Subcutaneous abdominal adipose tissue (tissue), 5 donors: ENCODE data around the gene SIAH3.
A peak's percentile ranks its signal among the peaks of the same experiment; 100 is the strongest.

ENCODE experiments used
- H3K27ac ChIP-seq: one replicate; pipeline ENCODE4 v1.7.0; 2013; ENCODE audit warnings: low read depth, mild to moderate bottlenecking, inconsistent platforms, low read length, moderate library complexity
- H3K27me3 ChIP-seq, 5 donors: one replicate each; pipeline ENCODE4 v1.7.0; 2013; ENCODE audit warnings: low read length in 5 of 5, inconsistent platforms in 1 of 5; ENCODE audit not compliant: control insufficient read depth in 5 of 5, insufficient read depth in 4 of 5
- H3K36me3 ChIP-seq, 5 donors: one replicate each; pipeline ENCODE4 v1.7.0; 2013; ENCODE audit warnings: low read length in 5 of 5; ENCODE audit not compliant: control insufficient read depth in 5 of 5, insufficient read depth in 5 of 5
- H3K4me1 ChIP-seq, 5 donors: one replicate each; pipeline ENCODE4 v1.7.0; 2013; ENCODE audit warnings: low read length in 5 of 5, mild to moderate bottlenecking in 3 of 5, moderate library complexity in 1 of 5; ENCODE audit not compliant: control insufficient read depth in 5 of 5, insufficient read depth in 5 of 5
- H3K4me3 ChIP-seq, 5 donors: one replicate each; pipeline ENCODE4 v1.7.0; 2013; ENCODE audit warnings: low read length in 5 of 5, low read depth in 1 of 5
- H3K9ac ChIP-seq, 5 donors: one replicate each; pipeline ENCODE4 v1.7.0; 2013; ENCODE audit warnings: low read length in 5 of 5, mild to moderate bottlenecking in 4 of 5, moderate library complexity in 3 of 5
- H3K9me3 ChIP-seq, 5 donors: one replicate each; pipeline ENCODE4 v1.7.0; 2013; ENCODE audit warnings: low read length in 5 of 5; ENCODE audit not compliant: control insufficient read depth in 5 of 5
- donor health status: healthy.
- donor health status: healthy.
- donor health status: healthy.
- donor health status: healthy.
- donor health status: healthy.

The SIAH3 gene

DNA sequence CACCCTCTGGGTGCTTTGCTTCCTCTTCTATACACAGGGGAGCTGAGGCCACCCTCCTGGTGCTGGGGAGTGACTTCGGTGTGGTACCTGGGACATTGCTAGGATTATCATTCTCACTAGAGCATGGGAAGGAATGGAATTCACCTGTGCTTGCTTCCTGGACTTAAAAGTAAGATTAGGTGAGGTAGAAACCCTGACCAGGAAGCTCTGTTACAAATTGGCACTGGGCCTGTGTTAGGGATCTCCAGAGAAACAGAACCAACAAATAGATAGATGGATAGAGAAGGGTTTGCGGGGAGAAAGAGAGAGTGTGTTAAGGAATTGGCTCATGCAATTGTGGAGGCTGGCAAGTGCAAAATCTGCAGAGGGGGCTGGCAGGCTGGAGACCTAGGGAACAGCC is 13.9 kb upstream of the SIAH3 start:
- Histone ChIP-seq H3K36me3 (no peaks in the 10 kb centered on the region), H3K4me3 (no peak overlapping the region), H3K9ac (no peak overlapping the region), H3K27me3 (peaks cover 0 to 8% (median 2%) of the 10 kb centered on the region in 5 donors), H3K4me1 (no peaks in the 10 kb centered on the region), H3K9me3 (peaks cover 0 to 5% (median 0%) of the 10 kb centered on the region in 5 donors), H3K27ac (no peak overlapping the region)

DNA sequence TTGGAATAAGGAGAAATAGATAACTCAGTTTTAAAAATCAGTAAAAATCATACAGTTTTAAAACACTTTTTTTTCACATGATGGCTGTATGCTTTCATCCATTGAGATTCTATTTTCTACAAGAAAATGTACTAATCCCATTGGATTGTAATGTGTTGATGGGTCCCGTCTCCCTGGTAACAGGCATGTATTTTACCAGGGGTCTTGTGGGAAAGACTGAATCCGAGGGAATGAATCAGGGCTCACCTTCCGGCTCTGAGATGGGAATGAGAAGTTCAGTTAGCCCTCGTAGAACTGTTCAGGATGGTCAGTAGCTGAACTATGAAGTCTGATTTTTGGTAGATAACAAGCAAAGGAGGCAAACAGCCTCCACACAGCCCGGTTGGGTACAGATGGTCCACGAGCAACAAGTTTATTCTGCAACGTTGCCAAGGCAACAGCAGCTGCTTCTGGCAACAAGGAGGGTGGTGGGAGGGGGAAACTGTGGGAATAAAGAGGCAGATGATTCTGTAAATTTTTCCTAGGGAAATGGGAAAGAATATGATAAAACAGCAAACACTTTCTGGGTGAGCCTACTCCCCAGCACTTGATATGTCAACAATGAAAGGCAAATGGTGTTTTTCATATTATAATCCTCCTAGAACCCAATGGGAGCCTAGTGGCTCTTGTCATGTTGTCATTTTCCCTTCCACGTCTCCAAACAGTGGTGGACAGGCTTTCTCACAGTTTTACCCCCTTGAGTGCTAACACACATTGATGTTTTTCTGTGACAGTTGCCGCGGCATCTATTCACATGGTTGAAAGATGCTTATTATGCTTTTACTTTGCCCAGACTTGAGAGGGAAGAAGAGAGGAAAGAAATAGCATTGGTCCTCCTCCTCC is 12.4 kb upstream of the SIAH3 start:
- Histone ChIP-seq H3K4me1 (no peaks in the 10 kb centered on the region), H3K4me3 (no peak overlapping the region), H3K27ac (no peak overlapping the region)

GRCh38 chr13:45861322-45861721 is 9.8 kb upstream of the SIAH3 start:
- Histone ChIP-seq H3K4me3 (no peak overlapping the region), H3K36me3 (no peaks in the 10 kb centered on the region), H3K9me3 (peaks cover 0 to 5% (median 0%) of the 10 kb centered on the region in 5 donors), H3K27ac (no peak overlapping the region), H3K9ac (no peak overlapping the region), H3K27me3 (peaks cover 0 to 12% (median 2%) of the 10 kb centered on the region in 5 donors), H3K4me1 (no peaks in the 10 kb centered on the region)

More for the DNA sequence above, 12.4 kb upstream of the SIAH3 start:
- Histone ChIP-seq H3K27me3 (peaks cover 0 to 12% (median 2%) of the 10 kb centered on the region in 5 donors), H3K9ac (no peak overlapping the region), H3K9me3 (peaks cover 0 to 5% (median 0%) of the 10 kb centered on the region in 5 donors), H3K36me3 (no peaks in the 10 kb centered on the region)

DNA sequence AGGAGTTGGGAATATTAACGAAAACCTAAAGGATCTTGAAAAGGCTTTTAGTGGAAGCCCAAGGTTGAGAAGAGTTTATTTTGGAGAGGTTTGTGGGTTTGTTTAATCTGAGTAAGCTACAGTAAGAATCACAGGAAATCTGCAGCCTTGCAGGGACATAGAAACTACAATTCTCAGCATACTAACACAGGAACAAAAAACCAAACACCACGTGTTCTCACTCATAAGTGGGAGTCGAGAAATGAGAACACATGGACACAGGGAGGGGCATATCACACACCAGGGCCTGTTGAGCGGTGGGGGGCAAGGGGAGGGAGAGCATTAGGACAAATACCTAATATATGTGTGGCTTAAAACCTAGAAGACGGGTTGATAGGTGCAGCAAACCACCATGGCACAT is 8.7 kb upstream of the SIAH3 start:
- Histone ChIP-seq H3K9me3 (peaks cover 0 to 5% (median 0%) of the 10 kb centered on the region in 5 donors), H3K27ac (no peak overlapping the region), H3K4me3 (no peak overlapping the region), H3K27me3 (peaks cover 0 to 12% (median 1%) of the 10 kb centered on the region in 5 donors), H3K36me3 (no peaks in the 10 kb centered on the region), H3K9ac (no peak overlapping the region), H3K4me1 (no peaks in the 10 kb centered on the region)

DNA sequence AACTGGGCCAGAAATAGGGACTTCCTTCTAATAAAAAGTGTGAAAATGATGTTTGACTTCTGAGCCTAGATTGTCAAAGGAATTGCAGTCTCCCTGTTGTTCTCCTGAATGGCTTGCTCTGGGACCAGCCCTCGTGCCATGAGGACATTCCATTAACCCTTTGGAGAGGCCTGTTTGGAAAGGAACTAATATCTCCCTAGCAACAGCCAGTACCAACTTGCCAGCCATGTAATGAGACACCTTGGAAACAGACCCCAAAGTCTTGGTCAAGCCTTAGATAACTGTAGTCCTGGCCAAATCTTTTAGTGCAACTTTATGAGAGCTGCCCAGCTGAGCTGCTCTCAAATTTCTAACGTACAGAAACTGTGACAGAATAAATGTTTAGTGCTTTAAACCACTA is 8.2 kb upstream of the SIAH3 start:
- Histone ChIP-seq H3K4me3 (no peak overlapping the region), H3K9me3 (peaks cover 0 to 5% (median under 1%) of the 10 kb centered on the region in 5 donors), H3K9ac (no peak overlapping the region), H3K36me3 (no peaks in the 10 kb centered on the region), H3K27me3 (peaks cover 0 to 12% (median 0%) of the 10 kb centered on the region in 5 donors), H3K27ac (no peak overlapping the region), H3K4me1 (no peaks in the 10 kb centered on the region)

- Histone ChIP-seq H3K4me3 (no peak overlapping the region), H3K9me3 (peaks cover 0 to 7% (median 3%) of the 10 kb centered on the region in 5 donors), H3K27me3 (peaks cover 15 to 46% (median 41%) of the 10 kb centered on the region in 5 donors), H3K27ac (no peak overlapping the region), H3K9ac (no peak overlapping the region), H3K36me3 (no peaks in the 10 kb centered on the region), H3K4me1 (peaks cover 2 to 28% (median 16%) of the 10 kb centered on the region in 5 donors)
Measured at GRCh38 chr13:45852494-45852893, 941 bp upstream of the SIAH3 start.

DNA sequence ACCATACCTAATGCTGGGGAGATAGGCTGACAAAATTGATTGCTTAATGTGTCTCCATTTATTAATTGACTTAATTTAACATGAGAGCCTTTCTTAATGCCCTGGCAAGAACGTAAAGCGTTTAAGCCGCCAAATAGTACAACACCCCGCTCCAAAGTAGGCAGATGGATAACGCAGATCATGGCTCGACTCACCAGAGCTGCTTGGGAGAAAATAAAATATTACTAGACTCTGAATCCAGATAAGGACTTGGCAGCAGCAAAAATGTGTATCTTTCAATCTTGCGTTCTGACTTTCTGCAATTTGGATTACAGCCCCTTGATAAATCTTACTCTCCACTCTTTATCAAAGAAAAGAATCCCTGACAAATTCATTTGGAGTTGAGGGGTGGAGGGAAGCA is 403 bp upstream of the SIAH3 start:
- Histone ChIP-seq H3K9ac (no peak overlapping the region), H3K36me3 (no peaks in the 10 kb centered on the region), H3K27me3 (peaks cover 15 to 47% (median 46%) of the 10 kb centered on the region in 5 donors), H3K4me1 (peaks cover 2 to 31% (median 20%) of the 10 kb centered on the region in 5 donors), H3K27ac (no peak overlapping the region), H3K4me3 (peak overlapping the region in 1 of 5 donors; percentile 48), H3K9me3 (peaks cover 0 to 7% (median 3%) of the 10 kb centered on the region in 5 donors)

DNA sequence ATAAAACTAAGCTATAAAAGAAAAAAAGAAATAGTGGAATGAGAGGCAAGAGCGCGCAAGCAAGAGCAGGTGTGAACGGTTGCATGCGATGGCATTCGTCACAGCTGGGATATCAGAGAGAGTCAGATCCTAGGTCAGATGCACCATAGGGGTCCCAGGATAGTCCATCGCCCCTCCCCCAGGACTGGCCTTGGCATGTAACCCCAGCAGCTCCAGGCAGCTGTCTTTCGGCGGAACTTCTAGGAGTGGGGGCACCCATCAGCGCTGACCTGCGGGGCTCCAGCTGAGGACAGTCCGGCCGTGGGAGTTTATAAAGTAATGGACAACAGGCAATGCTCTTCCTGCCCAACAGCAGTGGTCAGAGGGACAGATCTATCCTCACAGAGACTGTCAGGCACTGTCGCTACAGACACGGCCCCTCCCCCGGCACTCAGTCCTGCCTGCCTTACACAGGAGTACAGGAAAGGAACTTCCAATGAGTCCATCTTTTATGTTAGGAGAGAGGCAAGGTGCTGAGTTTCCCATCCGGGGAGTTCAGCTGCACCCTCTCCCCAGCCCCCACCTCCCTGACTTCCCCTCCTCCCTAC is 1.4 kb downstream of the SIAH3 start:
- H3K4me1 ChIP-seq: peaks cover 2 to 31% (median 20%) of the 10 kb centered on the region in 5 donors
- H3K9ac ChIP-seq: no peak overlapping the region
- H3K27ac ChIP-seq: no peak overlapping the region
- peaks cover 15 to 52% (median 50%) of the 10 kb centered on the region in 5 donors for H3K27me3 ChIP-seq
- peak overlapping the region in 1 of 5 donors; percentile 48 for H3K4me3 ChIP-seq
- no peaks in the 10 kb centered on the region for H3K36me3 ChIP-seq
- H3K9me3 ChIP-seq: peaks cover 0 to 7% (median 3%) of the 10 kb centered on the region in 5 donors

- Histone ChIP-seq H3K36me3 (no peaks in the 10 kb centered on the region), H3K4me1 (peaks cover 2 to 31% (median 20%) of the 10 kb centered on the region in 5 donors), H3K4me3 (no peak overlapping the region), H3K27me3 (peaks cover 15 to 52% (median 50%) of the 10 kb centered on the region in 5 donors), H3K9ac (no peak overlapping the region), H3K27ac (no peak overlapping the region), H3K9me3 (peaks cover 0 to 4% (median 1%) of the 10 kb centered on the region in 5 donors)
Measured at GRCh38 chr13:45849408-45849807, 2.1 kb downstream of the SIAH3 start.
